SJCRH30 (cell line): ENCODE data around the gene SPTLC1. TPM values are rescaled to one million over a fixed set of nuclear protein-coding genes. Genes with fewer than 3 reads are reported as not detected.
"Not testable (repeated sequence)": the region's sequence is repeated elsewhere in the genome, so short reads cannot be mapped to it uniquely, and the experiment has no call there.

Experiments
- DNase-seq, 2 experiments: peaks; one replicate each; pipeline ENCODE4 v3.0.0-alpha.2; 2015 to 2020
- H3K27ac ChIP-seq: fragments of 250-450 bp; sonication (Bioruptor Pico); 2 replicates; pipeline ENCODE4 v1.5.1; 2020; ENCODE audit warnings: mild to moderate bottlenecking, moderate library complexity
- H3K27me3 ChIP-seq: fragments of 250-450 bp; sonication (Bioruptor Pico); 2 replicates; pipeline ENCODE4 v1.5.1; 2020; ENCODE audit warnings: mild to moderate bottlenecking, moderate library complexity
- H3K36me3 ChIP-seq: fragments of 250-450 bp; sonication (Bioruptor Pico); 2 replicates; pipeline ENCODE4 v1.5.1; 2020; ENCODE audit warnings: mild to moderate bottlenecking, moderate library complexity
- H3K4me1 ChIP-seq: fragments of 250-450 bp; sonication (Bioruptor Pico); 2 replicates; pipeline ENCODE4 v1.5.1; 2020; ENCODE audit warnings: mild to moderate bottlenecking, moderate library complexity
- H3K4me3 ChIP-seq: fragments of 250-450 bp; sonication (Bioruptor Pico); 2 replicates; pipeline ENCODE4 v1.5.1; 2020; ENCODE audit warnings: mild to moderate bottlenecking, moderate library complexity
- H3K9me3 ChIP-seq: fragments of 250-450 bp; sonication (Bioruptor Pico); replicated peaks from 2 replicates; pipeline ENCODE4 v1.5.1; 2020; ENCODE audit warnings: mild to moderate bottlenecking, moderate library complexity
- total RNA-seq: library from RNA; depleted of rRNA; stranded (reverse); fragments of >200 nt; shearing (Covaris generic); gene quantifications from 2 replicates; pipeline ENCODE4 v1.2.3, GENCODE V29; 2014; rRNA removed

SPTLC1 gene
- total RNA-seq, 1 experiment from 2014 or later, result 121 TPM

DNA sequence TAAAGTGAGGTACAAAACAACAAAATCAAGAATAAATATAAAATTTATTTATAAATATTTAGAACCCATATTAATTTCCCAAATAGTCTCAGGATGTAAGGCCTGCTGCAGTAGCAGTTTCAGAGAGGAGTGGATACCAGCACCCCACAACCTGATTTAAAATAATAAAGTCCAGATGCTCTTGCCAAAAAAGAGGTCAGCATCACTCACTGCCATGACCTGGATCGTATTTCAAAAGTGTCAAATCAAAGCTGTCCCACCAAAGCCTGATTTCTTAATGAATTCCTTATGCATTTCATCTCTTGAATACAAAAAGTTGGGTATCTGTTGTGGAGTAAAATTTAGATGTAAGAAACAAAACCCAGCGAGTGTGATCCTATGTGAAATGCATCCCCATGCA is 107.2 kb downstream of the SPTLC1 start:
- H3K27me3 ChIP-seq, result peaks cover 4% of the 10 kb centered on the region; the same call in 1 of the 2 replicates
- H3K4me3 ChIP-seq, result no peak overlapping the region
- DNase-seq, result no peak
- H3K27ac ChIP-seq, result no peak overlapping the region
- H3K36me3 ChIP-seq, result no peaks in the 10 kb centered on the region
- H3K9me3 ChIP-seq, result no peaks in the 10 kb centered on the region
- H3K4me1 ChIP-seq, result no peaks in the 10 kb centered on the region

DNA sequence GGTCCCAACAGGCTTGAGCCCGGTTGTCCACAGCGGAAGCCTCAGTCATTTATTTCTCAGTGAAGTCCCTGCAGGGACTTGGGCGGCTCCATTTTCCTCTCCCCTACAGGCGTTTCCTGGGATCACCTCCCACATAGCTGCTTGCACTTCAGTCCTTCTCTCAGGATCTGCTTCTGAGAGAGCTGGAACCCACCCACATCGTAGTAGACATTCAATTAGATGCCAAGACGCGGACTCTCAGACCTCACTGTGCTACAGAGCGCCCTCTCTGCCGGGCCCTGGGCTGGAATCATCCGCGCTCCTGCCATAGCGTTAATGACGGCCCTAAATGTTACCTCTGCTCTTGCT is 111.2 kb downstream of the SPTLC1 start:
- no peak for DNase-seq
- Histone ChIP-seq H3K27me3 (0 out of 2 replicates have a peak, but pooled peaks cover 10% of the 10 kb centered on the region), H3K4me3 (no peak overlapping the region)

DNA sequence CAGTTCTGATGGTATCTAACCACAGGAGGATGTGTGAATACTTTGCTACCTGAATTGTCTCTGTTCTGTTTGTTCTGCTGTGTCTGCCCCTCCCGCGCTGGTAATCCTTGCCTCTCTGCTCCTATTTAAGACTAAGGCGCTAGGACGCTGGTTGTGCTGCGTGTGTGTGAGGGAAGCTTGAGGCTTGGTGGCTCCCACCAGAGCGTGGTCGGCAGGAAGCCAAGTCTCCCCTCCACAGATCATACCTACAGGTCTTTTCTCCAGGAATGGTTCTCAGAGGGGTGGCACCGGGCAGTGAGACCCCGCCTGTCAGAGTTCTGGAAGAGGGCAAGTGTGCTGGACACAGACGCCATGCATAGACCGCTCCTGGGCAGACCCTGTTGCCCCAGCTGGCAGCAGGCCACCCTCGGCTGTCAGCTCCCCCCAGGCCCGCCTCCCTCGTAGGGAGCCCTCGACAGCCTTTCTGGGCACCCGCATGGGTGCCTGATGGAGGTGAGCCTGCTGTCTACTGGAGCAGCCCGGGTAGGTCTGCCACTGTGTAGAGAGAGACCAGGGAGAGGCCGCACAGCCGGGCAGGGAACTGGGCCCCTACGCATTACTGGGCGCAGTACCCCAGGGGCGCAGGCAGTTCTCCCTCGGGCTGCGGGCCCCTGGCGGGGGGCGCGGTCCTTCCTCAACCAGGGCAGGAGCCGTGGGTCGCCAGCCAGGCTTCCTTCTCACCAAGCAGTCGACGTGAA is 111.7 kb downstream of the SPTLC1 start:
- Histone ChIP-seq H3K27me3 (0 out of 2 replicates have a peak, but pooled peaks cover 10% of the 10 kb centered on the region), H3K9me3 (no peaks in the 10 kb centered on the region), H3K4me3 (no peak overlapping the region), H3K36me3 (no peaks in the 10 kb centered on the region), H3K4me1 (no peaks in the 10 kb centered on the region), H3K27ac (no peak overlapping the region)
- DNase-seq, result no peak

More for the DNA sequence above, 111.2 kb downstream of the SPTLC1 start:
- H3K4me1 ChIP-seq, result no peaks in the 10 kb centered on the region
- H3K9me3 ChIP-seq, result no peaks in the 10 kb centered on the region
- no peak overlapping the region for H3K27ac ChIP-seq
- H3K36me3 ChIP-seq, result no peaks in the 10 kb centered on the region

DNA sequence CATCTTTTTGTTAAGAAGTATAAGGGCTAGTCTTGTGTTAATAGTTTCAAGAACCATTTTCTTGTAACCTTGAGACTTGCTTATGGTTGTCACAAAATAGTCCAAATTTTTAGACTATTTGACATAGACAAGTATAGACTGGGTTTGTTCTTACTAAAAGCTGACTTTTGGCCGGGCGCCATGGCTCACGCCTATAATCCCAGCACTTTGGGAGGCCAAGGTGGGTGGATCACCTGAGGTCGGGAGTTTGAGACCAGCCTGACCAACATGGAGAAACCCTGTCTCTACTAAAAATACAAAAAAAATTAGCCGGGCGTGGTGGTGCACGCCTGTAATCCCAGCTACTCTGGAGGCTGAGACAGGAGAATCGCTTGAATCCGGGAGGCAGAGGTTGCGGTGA is 113.3 kb downstream of the SPTLC1 start:
- H3K9me3 ChIP-seq, H3K36me3 ChIP-seq, H3K4me1 ChIP-seq, H3K4me3 ChIP-seq, H3K27ac ChIP-seq, DNase-seq: not testable (repeated sequence)
- peaks cover 13% of the 10 kb centered on the region; the same call in 1 of the 2 replicates for H3K27me3 ChIP-seq

DNA sequence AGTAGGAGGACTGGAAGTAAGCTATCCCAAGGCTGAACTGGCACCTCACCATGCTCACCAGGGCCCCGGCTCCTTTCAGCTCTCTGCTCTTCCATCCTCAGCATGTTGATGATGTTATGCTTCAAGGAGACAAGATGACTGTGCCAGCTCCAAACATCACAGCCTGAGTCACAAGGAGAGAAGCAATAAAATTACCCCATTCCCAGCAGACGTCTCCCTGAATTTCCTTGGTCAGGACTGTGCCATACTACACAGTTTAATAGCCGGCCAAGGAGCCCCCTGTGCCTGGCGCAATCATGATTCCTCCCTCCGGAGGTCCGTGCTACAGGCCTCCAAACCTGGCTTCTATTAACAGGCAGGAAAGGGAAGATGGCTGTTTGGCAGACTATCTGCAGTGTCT is 114.0 kb downstream of the SPTLC1 start:
- H3K27me3 ChIP-seq, result peaks cover 13% of the 10 kb centered on the region; the same call in 1 of the 2 replicates
- H3K36me3 ChIP-seq, result no peaks in the 10 kb centered on the region
- no peak overlapping the region for H3K27ac ChIP-seq
- no peaks in the 10 kb centered on the region for H3K9me3 ChIP-seq
- no peak overlapping the region for H3K4me3 ChIP-seq
- H3K4me1 ChIP-seq, result no peaks in the 10 kb centered on the region
- no peak for DNase-seq

DNA sequence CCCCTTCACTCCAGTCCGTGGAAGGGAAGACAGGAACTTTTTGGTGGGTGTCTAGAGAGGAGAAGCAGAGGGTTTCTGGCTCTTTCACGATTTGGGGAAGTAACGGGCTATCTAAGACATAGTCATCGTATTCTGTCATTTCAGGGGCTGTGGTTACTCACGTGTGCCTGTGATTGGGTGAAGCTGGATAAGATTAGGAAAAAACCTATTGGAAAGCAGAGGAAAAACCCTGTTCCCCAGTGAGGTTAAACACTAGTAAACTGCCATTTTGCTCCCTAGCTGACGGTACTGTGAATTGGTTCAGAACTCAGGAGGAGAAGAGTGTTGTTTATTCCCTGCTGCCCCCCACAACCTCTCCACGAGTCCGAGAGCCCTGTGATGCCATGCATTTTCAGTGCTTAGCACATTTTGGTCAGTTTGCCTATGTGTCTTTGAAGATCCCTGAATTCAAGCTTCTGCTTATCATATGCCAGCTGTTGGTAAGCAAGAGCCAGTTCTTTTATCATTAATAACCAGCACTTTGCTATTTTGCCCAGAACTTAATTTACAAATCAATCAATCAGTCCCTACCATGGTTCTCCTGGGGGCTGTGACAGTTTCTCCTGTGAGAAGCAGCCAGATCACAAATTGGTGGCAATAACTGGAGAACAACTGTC is 120.1 kb downstream of the SPTLC1 start:
- no peaks in the 10 kb centered on the region for H3K4me1 ChIP-seq
- H3K9me3 ChIP-seq, result no peaks in the 10 kb centered on the region
- no peak for DNase-seq
- no peak overlapping the region for H3K4me3 ChIP-seq
- peaks cover 3% of the 10 kb centered on the region; the same call in 1 of the 2 replicates for H3K27me3 ChIP-seq
- no peaks in the 10 kb centered on the region for H3K36me3 ChIP-seq
- H3K27ac ChIP-seq, result no peak overlapping the region

DNA sequence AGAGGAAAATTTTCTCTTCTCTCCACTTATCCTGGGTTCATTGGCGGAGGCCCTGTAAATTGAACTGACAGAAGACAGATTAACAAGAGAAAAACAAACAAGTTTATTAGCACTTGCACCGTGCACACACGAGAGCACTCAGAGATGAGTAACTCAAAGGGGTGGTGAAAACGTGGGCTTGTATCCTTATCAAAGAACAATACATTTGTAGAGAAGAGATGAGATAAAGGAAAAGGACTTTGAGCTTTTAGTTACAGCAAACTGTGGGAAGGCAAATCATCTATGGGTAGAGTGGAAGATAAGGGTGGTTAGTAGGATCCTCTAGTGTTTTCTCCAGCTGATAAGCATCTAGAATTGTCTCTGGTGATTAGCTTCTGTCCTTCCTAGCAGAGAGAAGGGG is 120.8 kb downstream of the SPTLC1 start:
- DNase-seq, result no peak
- Histone ChIP-seq H3K27me3 (peaks cover 3% of the 10 kb centered on the region; the same call in 1 of the 2 replicates), H3K4me1 (no peaks in the 10 kb centered on the region), H3K36me3 (no peaks in the 10 kb centered on the region), H3K27ac (no peak overlapping the region), H3K4me3 (no peak overlapping the region), H3K9me3 (no peaks in the 10 kb centered on the region)

DNA sequence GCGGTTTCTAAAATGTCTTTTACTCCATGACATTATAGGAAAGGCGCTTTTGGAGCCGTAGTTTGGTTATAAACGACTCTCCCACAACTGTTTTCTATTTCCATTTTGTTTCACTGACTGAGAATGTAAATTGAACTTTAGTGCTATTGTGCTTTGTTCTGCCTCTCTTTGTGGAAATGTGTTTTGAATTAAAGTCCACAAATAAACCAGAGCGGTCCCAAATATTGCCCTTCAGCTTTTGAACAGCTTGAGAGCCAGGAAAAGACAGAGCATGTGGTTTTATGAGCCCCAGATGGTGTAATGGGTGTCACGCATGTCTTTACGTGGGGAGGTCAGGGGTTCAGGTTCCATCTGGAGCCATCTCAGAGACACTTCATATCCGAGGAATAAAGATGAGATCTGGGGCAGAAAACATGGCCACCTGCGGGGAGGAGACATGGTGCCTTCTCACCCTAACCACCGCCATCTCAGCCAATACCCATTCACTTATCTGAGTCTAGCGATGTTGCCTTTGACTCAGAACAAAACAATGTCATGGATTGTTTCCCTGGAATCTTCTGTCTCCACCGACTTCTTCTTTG is 122.7 kb downstream of the SPTLC1 start:
- Histone ChIP-seq H3K4me3 (no peak overlapping the region), H3K4me1 (no peaks in the 10 kb centered on the region), H3K27me3 (peaks cover 3% of the 10 kb centered on the region; the same call in 1 of the 2 replicates), H3K27ac (no peak overlapping the region), H3K36me3 (no peaks in the 10 kb centered on the region), H3K9me3 (no peaks in the 10 kb centered on the region)
- no peak for DNase-seq

DNA sequence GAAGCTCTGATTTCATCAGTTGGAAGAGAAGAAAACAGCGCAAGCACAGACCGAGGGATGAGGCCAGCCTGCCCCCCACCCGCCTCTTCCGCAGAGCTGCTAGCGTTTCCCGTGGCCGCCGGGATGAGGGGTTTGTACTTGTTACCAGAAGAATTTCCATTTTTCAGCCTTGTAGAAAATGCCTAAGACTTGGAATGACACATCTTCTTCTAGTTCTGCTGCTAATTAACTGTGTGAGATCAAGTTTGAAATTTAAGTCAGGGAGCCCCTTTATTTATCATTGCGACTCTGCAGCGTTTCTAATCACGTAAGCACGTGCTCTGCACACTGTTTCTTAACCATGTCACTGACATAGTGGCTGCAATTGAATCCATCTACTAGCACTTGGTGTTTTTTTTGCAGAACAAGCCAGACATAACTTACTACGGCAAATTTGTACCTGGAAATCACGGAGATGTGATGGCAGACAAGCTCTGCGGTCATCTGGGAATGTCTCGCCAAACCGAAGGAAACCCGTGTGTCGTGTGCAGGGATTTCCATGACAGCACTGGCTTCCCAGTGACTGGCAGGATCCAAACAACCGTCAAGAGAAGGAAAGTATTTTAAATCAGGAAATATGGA is 123.4 kb downstream of the SPTLC1 start:
- no peaks in the 10 kb centered on the region for H3K4me1 ChIP-seq
- DNase-seq, result no peak
- no peak overlapping the region for H3K4me3 ChIP-seq
- no peaks in the 10 kb centered on the region; the same call in 1 of the 2 replicates for H3K27me3 ChIP-seq
- H3K9me3 ChIP-seq, result no peaks in the 10 kb centered on the region
- no peaks in the 10 kb centered on the region for H3K36me3 ChIP-seq
- no peak overlapping the region for H3K27ac ChIP-seq

DNA sequence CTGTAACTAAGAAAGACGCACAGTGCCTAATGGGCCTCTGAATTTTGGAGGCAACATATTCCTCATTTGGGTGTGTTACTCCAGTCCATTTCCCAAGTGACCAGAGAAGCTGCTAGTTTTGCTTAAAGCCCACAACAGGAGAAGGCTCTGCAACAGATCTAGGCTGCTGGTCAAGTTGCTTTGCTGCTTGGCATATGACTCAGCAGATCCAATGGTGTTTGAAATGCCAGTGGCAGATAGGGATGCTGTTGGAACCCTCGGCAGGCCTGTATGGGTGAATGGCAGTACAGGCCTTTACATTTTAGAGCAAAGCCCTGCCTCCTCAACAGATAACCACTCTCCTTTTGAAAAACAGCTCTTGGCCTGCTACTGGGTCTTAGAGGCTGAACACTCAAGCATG is 129.0 kb downstream of the SPTLC1 start:
- Histone ChIP-seq H3K27ac (no peak overlapping the region), H3K36me3 (no peaks in the 10 kb centered on the region), H3K4me1 (no peaks in the 10 kb centered on the region), H3K4me3 (no peak overlapping the region), H3K27me3 (no peaks in the 10 kb centered on the region), H3K9me3 (no peaks in the 10 kb centered on the region)
- DNase-seq, result no peak

DNA sequence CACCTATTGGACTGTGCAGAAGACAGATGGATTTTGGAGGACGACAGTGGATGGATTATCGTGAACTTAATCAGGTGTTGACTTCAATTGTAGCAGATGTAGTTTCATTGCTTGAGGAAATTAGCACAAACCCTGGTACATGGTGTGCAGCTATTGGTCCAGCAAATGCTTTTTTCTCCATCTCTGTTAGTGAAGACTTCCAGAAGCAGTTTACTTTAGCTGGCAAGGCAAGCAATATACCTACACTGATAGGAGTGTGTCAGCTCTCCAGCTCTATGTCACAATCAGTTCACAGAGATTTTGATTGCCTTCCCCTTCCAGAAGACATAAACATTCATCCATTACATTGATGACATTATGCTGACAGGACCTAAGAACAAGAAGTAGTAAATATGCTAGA is 129.5 kb downstream of the SPTLC1 start:
- no peaks in the 10 kb centered on the region for H3K27me3 ChIP-seq
- H3K36me3 ChIP-seq, result no peaks in the 10 kb centered on the region
- DNase-seq, result no peak
- no peaks in the 10 kb centered on the region for H3K9me3 ChIP-seq
- no peaks in the 10 kb centered on the region for H3K4me1 ChIP-seq
- H3K4me3 ChIP-seq, result no peak overlapping the region
- no peak overlapping the region for H3K27ac ChIP-seq

Other genes starting within 250 kb of the SPTLC1 start
- gene ROR2, start 165.2 kb downstream of the SPTLC1 start, total RNA-seq, result not detected in 2 replicates
- gene IARS1, start 178.3 kb upstream of the SPTLC1 start, total RNA-seq, result 248 and 274 TPM in 2 replicates
- gene NOL8, start 209.9 kb upstream of the SPTLC1 start, total RNA-seq, result 47.9 and 60.6 TPM in 2 replicates
- 22.6 and 24.2 TPM in 2 replicates for gene CENPP, start 210.5 kb upstream of the SPTLC1 start, total RNA-seq